SIG-M5 treated with dmso at 0.1 percent for 504 hours (cell line): ENCODE data around the gene CST3.
A peak's percentile ranks its signal among the peaks of the same experiment; 100 is the strongest.

Experiments used
- DNase-seq: peaks from one replicate; lab custom pipeline; 2025; ENCODE audit not compliant: unreplicated experiment; lab: John Stamatoyannopoulos, UW

The CST3 gene

DNA sequence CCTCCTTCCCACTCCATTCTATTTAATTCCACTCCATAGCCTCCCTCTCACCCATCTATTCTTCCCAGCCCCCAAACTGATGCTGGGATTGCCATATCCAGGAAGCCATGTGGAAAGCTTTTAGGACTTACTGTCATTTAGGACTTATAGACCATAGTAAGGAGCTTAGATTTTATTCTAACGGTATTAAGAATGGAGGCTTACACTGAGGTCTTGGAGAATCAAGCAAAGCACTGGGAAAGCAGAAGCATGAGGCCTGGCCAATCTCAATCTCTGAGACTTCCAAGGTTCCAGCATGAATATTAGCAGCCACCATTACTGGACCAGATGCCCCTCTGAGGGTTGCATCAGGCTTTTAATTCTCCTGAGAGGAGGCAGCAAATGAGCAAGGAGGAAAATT lies 33.4 kb downstream of the CST3 start:
- no peak for DNase-seq

DNA sequence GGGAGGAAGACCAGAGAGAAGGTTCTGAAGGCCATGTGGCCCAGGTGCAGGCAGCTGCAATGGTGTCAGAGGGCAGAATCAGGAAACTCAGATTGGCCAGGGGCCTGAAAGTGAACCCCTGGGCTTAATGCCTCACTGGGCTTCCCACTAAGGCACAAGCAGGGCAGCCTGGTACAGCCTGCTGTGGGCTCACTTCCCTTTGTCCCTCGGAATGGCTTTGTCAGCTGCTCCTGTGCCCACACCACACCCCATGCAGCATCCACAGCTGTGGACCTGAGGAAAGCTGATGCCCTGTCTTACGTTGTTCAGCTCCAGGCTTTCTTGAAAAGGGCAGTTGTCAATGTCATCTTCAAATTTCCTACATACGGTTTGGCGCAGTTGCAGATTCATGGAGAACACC lies 34.4 kb downstream of the CST3 start:
- no peak for DNase-seq

DNA sequence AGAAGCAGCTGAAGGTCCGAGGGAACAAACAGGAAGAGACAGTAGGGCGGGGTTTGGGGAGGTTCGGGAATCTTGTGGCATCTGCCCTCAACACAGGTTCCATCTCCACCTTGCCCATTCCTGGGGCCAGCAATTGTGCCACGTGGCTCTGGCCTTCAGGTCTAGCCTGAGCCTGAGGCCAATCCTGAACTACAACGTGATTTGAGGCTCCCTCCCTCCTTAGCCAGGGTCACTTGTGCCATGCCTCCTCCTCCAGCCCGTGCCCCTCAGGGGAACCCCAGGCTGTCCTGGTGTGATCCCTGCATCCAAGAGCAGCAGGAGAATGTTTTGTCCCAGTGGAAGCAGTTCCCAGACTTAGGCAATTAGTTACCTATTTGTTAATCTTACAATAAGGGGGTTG lies 35.1 kb downstream of the CST3 start:
- DNase-seq: no peak

DNA sequence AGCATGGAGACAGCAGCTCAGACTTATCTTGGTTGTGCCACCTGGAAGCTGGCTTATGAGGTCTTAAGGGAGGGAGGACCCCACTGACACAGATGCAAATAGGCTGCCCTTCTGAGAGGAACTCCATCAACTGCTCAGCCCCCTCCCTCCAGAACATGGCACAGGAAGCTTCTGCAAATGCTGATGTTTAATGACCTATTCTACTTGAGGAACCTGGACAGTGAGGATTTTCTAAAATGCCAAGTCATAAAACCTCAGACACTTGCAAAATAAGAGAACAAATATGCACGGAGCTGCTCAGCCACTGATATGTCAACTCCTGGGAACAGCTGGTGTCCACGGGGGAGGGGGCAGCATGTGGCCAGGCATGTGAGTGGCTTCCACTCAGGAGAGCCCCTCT lies 35.5 kb downstream of the CST3 start:
- peak; percentile 10 for DNase-seq

DNA sequence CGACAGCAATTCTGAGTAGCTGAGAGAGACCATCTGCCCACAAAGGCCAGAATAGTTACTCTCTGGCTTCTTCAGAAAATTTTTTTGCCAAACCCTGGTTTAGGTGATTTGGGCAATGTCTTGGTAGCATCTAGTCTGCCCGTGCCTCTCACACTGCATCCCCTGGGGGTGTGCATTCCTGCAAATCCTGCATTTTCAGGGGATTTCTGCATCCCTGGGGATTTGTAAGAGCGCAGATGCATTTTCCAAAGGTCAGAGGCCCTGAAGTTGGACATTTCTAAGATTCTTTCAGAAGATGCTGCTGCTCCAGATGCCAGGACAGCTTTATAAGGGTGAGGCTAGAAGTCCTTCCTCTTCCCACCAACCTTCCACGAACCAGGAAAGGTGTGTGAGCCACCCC lies 36.0 kb downstream of the CST3 start:
- DNase-seq: no peak

DNA sequence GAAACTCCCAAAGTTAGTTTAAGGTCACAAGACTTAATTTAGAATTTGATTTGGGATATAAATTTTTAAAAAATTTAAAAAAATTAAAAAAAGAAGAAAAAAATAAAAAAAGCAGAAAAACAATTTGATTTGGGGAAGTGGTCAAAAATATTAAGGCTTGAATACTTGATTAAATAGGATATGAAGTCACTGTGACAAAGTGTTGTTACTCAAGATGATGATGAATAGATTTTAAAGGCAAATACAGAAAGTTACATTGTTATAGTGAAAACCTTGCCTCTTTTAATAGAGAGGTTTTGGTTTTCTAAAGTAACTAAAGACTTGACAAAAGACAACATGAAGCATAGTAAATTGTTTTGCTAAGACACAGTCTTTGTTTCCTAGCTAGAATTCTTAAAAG lies 39.3 kb downstream of the CST3 start:
- no peak for DNase-seq

DNA sequence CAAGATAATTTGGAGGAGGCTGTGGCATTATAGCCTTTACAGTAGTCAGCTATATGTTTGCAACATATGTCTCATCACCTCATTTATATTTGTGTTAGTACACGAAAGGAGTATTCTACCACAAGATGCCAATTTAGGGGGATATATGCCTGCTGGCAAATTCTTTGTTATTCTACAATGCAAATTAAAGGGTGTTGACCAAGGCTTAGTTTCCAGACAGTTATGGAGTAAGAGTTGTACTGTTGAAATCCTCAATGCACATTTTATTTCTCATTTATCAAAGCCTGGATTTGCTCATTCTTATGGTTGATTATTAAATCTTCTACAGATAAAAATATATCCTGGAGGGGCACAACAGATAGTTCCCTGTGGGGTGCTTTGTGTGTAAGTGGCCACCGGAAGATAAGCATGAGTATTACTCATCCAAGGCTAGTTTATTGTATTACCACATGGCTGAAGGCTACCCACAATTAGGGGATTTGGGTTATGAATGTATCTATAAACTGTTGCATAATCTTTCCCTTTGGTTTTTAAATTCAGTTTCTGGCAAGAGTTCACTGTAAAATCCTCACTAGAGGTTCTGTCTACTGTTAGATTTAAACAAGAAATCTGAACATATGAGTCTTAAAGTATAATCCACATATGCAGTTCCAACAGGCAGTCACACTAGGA lies 41.0 kb downstream of the CST3 start:
- peak; percentile 32 for DNase-seq

DNA sequence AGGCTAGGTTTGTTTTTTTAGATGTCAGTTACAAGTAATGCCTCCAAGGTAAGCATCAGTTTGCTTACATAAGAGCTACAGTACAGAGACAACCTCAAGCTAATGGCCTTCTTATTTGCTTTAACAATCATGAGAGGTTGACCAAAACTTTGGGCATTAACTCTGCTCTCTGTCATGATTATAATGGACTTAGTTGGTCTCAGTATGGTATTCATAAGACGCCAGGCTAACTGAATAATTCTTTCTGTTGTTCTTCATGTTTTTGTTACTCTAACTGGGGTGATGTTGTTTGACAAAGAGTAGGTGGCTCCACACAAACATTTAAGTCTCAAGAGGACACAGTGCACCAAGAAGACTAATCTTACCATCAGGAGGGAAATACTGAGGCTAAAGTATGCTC lies 41.8 kb downstream of the CST3 start:
- DNase-seq: no peak

DNA sequence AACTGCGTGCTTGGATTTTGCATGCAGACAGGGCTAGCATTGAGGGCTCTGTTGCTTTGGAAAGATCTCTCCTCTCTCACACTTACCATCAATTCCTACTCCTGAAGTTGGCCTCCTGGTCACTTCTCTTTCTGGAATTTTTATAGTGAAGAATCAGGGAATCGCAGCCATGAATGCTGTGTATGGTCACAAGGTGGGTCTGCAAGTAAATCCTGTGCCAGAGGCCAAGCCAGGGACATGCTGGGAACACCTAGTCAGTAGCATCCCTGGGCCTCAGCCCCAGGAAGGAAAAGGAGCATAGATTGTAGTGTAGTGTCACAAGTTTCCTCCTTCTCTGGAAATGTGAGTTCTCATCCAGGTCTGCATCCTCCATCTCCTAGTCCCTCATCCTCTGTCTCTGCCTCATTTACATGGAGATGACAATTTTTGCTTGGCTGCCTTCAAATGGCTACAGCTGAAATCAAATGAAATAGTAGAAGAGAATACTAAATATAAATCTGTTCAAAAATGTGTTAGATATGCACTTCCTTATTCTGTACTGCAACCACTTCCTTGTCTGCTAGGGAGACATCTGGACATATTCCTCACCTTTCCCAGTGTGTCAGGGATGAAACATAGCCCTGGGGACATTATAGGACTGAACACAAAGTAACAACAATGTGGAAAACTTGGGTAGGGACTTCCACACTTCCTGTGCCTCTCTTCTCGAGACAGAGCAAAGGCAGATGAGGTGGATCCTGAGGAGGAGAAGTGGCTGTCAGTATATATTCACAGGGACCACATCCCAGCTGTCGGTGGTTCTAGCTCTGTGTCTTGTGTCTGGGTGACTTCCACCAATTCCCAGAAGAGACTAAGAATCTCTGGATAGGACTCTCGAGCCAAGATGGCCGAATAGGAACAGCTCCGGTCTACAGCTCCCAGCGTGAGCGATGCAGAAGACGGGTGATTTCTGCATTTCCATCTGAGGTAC lies 49.0 kb downstream of the CST3 start:
- no peak for DNase-seq

DNA sequence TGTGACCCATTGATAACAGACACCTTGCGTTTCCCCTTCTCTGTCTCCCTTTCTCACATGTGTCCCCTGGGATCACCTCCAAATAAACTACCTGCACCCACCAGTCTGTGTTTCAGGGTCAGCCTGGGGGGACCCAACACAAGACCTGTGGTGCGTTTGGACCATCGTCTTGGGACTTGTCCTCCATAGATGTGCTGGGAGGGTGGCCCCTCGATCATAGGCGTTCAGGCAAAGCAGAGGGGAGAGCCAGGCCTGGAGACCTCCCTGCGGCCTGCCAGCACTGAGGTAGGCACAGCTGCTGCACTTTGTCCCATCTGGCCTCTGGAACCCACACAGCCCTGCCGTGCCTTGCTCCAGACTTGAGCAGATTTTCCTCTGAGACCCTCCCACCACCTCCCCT lies 50.1 kb downstream of the CST3 start:
- DNase-seq: no peak

DNA sequence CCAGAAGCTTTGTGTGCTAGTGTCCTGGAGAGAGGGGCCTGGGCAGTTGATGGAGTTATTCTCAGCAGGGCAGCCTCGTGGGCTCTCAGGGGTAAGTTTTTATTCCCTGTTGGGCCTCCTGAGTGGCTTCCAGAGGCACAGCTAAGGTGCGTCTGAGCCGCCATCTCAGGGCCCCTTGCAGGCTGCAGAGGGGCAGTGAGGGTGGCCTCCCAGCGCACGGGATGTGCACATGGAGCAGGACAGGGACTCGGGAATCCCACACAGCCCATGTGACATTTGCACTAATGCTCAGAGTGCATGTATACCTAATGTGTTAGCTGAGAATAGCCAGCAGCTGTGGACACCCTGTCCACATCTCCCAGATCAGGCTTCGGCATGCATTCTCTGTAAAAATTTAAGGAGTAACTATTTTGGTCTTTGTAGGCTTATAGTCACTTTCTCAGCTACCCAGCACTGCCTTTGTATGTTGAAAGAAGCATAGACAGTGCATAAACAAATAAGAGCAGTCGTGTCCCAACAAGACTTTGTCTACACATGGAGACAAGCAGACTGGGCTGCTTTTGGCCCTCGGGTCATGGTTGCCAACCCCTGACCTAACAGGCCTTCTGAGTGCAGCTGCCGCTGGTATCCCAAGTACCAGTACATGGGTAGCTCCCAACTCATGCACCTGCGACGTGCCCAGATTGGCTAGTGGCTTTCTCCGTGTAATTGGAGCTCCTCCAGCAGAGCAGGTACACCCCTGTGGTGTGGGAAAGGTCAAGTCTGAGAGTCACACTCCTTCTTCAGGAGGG lies 50.8 kb downstream of the CST3 start:
- DNase-seq: no peak

DNA sequence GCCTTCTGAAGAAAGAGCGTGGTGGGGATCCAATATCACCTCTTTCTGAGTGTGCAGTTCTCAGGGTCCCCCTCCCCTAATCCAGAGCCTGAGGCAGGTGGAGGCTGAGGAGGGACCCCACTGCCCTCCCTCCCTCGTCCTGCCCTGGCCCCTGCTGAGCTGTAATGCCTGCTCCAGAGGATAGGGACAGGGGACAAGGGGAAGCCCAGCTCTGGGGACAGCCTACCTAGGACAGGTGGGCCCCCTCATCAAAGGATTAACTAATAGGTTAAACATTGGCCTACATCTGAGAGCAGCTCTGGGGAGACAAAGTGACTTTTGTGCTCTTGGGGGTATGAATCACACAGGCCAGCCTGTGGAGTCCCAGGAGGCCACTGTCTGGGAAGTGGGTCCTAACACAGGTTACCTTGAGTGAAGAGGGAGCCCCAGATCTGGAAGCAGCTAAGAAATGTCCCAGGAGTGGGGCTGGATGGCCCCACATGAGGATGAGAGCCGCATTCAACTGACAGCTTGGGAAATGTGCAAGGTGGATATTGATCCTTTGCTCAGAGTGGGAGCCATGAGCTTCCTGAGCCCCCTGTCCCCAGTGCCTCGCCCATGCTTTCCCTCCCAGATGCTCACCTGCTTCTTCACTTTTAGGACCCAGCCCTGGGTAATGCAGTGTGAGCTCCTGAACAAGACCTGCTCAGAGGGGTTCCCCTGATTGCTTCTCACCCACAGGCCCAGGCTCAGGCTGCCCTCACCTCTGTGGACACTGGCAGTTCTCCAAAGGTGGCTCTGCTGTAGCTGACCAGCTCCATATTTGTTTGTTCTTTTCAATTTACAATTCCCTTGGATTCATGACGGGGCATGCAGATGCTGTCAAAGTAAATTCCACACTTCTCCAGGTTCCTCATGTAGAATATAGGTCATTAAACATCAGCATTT lies 51.7 kb downstream of the CST3 start:
- DNase-seq: no peak

DNA sequence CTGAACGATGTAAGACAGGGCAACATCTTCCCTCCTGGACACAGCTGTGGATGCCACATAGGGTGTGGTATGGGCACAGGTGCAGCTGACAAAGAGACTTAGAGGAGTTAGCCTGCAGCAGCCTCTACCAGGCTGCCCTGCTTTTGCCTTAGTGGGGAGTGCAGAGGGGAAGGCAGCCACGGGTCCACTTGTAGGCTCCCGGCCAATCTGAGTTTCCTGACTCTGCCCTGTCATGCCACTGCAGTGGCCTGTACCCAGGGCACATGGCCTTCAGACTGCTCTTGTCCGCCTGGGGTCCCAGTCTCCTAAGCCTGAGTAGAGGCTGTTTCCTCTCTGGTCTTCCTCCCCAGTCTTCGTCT lies 52.3 kb downstream of the CST3 start:
- DNase-seq: no peak

DNA sequence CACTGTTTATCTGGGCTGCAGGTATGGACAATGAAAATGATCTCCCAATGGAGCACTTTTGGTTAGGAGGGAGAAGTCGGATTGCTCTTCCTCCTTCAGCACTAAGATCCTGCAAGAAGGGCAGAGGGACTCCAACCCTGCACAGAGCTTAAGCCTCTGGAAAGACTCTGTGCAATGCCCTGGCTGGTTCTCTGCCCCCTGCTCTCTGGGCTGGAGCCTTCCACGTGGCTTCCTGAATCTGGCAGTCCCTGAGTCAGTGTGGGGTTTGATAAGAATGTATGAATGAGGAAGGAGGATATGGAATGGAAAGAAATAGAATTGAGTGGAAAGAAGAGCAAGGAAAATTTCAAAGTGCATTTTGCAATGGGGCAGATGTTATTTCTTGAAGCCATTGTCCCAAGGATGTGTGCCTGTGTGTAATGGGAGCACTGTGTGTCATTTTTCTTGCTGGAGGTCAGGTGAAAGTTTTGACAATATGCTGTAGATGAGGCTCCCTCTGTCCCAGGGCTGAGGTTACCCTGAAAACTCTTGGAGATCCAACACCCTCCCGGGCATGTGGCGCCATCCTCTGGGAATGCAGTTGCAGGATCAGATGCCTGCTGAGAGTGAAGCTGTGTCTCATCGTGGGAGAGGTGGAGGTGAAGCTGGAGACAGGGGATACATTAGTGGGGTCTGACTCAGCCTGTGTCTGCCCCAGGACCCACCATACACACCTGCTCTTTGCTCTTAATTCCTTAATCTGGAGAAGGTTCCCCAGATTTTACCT lies 53.1 kb downstream of the CST3 start:
- no peak for DNase-seq
